Astrocyte of the spinal cord (primary cell): ENCODE data around the gene UBE2B.

Experiments
- DNase-seq: peaks from one replicate; pipeline ENCODE4 v3.0.0; 2011; ENCODE audit warnings: low read depth, low spot score
- H3K4me3 ChIP-seq: 2 replicates; pipeline ENCODE4 v1.5.1; 2011; ENCODE audit warnings: low read depth, mild to moderate bottlenecking, low read length, moderate library complexity
- in situ Hi-C: cut with HindIII; loops from 2 replicates; pipeline ENCODE4 v1.10.0; 2017; ENCODE audit warnings: low sequenced_read_pairs
- TF ChIP-seq, protein P1 (sequence below): IDR thresholded peaks from 2 replicates; pipeline ENCODE4 v1.5.1; 2012; ENCODE audit warnings: low read depth, mild to moderate bottlenecking, low read length, inconsistent platforms

Gene UBE2B

DNA sequence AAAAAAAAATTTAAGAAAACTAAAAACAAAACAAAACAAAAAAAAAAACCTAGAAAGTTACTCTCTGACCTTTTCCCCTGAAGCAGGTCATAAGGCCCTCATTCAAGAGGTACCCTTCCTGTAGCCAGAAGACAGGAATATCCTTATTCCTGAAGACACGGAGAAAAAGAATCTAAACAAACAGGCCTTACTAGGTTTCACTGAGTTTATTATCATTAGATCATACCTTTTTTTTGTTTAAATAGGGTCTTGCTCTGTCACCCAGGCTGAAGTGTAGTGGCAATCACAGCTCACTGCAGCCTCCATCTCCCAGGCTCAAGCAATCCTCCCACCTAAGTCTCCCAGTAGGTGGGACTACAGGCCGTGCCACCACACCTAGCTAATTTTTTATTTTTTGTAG lies 52.0 kb downstream of the UBE2B start:
- TF ChIP-seq, protein P1, sequence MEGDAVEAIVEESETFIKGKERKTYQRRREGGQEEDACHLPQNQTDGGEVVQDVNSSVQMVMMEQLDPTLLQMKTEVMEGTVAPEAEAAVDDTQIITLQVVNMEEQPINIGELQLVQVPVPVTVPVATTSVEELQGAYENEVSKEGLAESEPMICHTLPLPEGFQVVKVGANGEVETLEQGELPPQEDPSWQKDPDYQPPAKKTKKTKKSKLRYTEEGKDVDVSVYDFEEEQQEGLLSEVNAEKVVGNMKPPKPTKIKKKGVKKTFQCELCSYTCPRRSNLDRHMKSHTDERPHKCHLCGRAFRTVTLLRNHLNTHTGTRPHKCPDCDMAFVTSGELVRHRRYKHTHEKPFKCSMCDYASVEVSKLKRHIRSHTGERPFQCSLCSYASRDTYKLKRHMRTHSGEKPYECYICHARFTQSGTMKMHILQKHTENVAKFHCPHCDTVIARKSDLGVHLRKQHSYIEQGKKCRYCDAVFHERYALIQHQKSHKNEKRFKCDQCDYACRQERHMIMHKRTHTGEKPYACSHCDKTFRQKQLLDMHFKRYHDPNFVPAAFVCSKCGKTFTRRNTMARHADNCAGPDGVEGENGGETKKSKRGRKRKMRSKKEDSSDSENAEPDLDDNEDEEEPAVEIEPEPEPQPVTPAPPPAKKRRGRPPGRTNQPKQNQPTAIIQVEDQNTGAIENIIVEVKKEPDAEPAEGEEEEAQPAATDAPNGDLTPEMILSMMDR, result no peak
- DNase-seq, result no peak
- no peak overlapping the region for H3K4me3 ChIP-seq
- in situ Hi-C loops, result no loop called here

DNA sequence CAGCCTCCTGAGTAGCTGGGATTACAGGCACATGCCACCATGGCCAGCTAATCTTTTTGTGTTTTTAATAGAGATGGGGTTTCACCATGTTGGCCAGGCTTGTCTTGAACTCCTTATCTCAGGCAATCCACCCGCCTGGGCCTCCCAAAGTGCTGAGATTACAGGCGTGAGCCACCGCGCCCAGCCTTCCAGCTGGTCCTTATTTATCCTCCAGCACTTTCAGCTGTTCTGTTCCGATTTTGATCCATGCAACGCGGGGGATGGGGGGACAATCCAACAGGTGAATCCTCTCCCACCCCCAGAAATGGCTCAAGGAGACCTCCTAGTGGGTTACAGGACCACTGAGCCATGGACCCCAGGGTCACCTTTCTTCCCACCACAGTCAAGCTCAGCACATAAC lies 55.0 kb downstream of the UBE2B start:
- no peak for DNase-seq
- in situ Hi-C loops, result no loop called here
- H3K4me3 ChIP-seq, result no peak overlapping the region
- TF ChIP-seq, protein P1, result no peak

DNA sequence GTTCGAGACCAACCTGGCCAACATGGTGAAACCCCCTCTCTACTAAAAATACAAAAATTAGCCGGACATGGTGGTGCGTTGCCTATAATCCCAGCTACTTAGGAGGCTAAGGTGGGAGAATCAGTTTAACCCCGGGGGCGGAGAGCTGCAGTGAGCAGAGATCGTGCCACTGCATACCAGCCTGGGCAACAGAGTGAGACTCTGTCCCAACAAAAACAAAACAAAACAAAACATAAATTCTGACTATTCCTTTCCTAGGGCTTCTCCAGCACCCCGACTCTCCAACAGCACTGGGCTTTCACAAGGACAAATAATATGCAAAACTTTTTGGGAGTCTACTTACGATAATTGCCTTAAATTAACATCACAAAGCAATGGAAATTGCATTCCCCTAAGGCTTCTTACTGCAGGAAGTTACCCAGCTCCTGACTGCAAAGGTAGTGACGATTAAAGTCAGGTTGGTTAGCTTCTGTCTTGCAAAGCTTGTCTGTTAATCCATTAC lies 56.2 kb downstream of the UBE2B start:
- in situ Hi-C loops, result no loop called here
- no peak for DNase-seq
- H3K4me3 ChIP-seq, result no peak overlapping the region
- TF ChIP-seq, protein P1, result no peak

DNA sequence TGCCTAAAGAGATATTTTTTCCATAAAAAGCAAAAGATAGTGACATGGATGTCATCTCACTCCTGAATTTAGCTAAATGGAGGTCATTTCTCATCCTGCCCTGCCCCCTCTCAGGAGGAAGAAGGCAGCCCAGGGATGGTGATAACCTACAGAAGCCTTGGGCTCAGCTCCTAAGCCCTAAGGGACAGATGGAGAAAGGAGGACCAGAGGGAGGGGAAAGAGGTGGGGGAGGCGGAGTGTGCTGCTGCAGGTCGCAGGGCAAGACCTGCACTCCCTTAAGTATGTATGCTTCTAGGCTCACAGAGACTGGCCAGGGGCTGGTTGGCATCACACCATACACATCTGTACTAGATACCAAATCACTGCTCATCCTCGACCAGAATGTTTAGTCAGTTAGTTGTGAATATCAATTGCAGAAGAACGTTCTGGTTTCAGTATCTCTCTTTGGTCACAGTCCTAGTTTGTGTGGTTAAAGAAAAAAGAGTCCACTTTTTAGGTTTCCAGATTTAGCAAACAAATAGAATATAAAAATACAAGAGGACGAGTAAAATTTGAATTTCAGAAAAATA lies 58.7 kb downstream of the UBE2B start:
- in situ Hi-C loops, result no loop called here
- TF ChIP-seq, protein P1, result no peak
- H3K4me3 ChIP-seq, result no peak overlapping the region
- DNase-seq, result no peak

DNA sequence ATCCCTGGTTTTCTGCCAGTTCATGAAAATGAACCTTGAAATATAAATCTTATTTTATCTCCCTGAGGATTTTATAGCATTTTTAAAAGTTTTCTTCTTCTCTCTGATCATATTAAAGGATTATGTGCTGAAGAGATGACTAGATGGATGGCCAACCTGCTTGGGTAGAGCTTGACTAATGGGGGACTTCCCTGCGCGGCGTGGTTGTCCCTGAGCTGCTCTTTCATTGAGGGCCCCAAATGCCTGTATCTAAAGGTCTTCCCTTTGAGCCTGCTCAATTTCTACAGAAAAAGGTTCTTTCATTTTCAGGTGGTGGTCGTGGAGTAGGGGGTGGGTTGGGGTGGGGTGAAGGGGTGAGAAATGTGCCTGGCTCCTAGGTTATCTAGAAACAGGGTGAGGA lies 60.8 kb downstream of the UBE2B start:
- H3K4me3 ChIP-seq, result no peak overlapping the region
- TF ChIP-seq, protein P1, result no peak
- no peak for DNase-seq
- in situ Hi-C loops, result no loop called here

DNA sequence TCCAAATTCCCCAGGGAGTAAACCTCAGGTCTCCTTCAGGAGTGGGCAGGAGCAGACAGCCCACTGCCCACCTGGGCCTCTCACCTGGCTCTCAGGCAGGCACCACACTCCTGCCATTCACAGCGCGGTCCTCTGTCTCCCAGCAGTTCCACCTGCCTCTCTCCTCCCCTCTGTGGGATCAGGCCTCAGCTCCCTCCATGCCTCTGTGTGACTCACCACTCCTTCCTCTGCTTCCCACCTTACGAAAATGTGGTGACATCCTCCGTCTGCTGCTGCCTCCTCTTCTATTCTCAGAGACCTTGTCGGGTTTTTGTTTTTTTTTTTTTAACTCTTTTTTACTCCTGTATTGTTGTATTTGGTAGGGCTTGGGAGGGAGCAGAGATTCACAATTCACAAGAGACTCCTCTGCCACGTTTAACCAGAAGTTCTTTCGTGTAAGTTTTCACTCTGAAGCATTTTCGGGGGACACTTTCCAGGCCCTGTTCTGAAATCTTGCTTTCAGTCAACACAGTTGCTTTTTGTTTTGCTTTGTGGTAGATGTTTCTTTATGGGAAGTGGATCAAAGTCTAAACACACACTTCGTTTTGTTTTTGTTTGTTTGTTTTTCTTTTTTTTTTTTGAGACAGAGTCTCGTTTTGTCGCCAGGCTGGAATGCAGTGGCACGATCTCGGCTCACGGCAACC lies 61.4 kb downstream of the UBE2B start:
- no peak overlapping the region for H3K4me3 ChIP-seq
- in situ Hi-C loops, result no loop called here
- TF ChIP-seq, protein P1, result no peak
- peak; percentile 40 for DNase-seq
